Psoas muscle (tissue), 8 donors: Measurements from ENCODE around the gene FAM222A. TPM values are rescaled to one million over a fixed set of nuclear protein-coding genes. Genes with fewer than 3 reads are reported as not detected.

Experiments used
- ATAC-seq, 4 donors: fragments of 200-7000 bp; cut with Tn5 transposase; one replicate each; pipeline ENCODE4 v1.9.1; 2020; ENCODE audit warnings: moderate library complexity in 3 of 4, mild to moderate bottlenecking in 2 of 4
- DNase-seq, 2 donors: peaks; one replicate each; pipeline ENCODE4 v3.0.0-alpha.2; 2020
- H3K27ac ChIP-seq: fragments of 200-600 bp; one replicate; pipeline ENCODE4 v1.8.0; 2022
- H3K27me3 ChIP-seq, 3 donors: fragments of 200-600 bp in 1 of 3; one replicate each; pipeline versions ENCODE4 v1.6.1 to v1.8.0; 2013 to 2022; ENCODE audit warnings: low read length in 2 of 3, mild to moderate bottlenecking in 2 of 3, moderate library complexity in 1 of 3; ENCODE audit not compliant: insufficient read depth in 3 of 3
- H3K36me3 ChIP-seq, 2 donors: fragments of 200-600 bp in 1 of 2; one replicate each; pipeline versions ENCODE4 v1.6.1 to v1.8.0; 2013 to 2022; ENCODE audit warnings: low read depth in 1 of 2, mild to moderate bottlenecking in 1 of 2, moderate library complexity in 1 of 2; ENCODE audit not compliant: insufficient read depth in 1 of 2
- H3K4me1 ChIP-seq: fragments of 200-600 bp; one replicate; pipeline ENCODE4 v1.8.0; 2022
- H3K4me3 ChIP-seq: fragments of 200-600 bp; one replicate; pipeline ENCODE4 v1.8.0; 2022; ENCODE audit warnings: mild to moderate bottlenecking
- H3K9me3 ChIP-seq: fragments of 200-600 bp; one replicate; pipeline ENCODE4 v1.8.0; 2022
- CTCF ChIP-seq: fragments of 200-600 bp; IDR thresholded peaks from one replicate; pipeline ENCODE4 v1.8.0; 2022; ENCODE audit warnings: antibody characterized with exemption
- WGBS, 3 donors: extraction: QIAGEN DNeasy Blood & Tissue Kit; methylation state at CpG; one replicate each; pipeline versions ENCODE4 v1.1.6 to v1.1.7; 2013; 5-methylcytosine and 5-hydroxymethylcytosine counted together
- intact Hi-C, 2 donors: fragments of 100-400 bp; cut with DNase I; formaldehyde crosslinking; loops; one replicate each; pipeline versions ENCODE4 v1.11.0 to v1.14.2; 2022
- polyA plus RNA-seq, 3 donors: library from polyadenylated mRNA; stranded (reverse); fragments of 200-250 nt; gene quantifications; one replicate each; pipeline ENCODE4 v1.2.3, GENCODE V29; 2013
- total RNA-seq, 4 donors: library from RNA; stranded (reverse); fragmentation: NEBNext Ultra II Directional in 2 of 4; extraction: Animal tissue kit (Norgen Biotek cat#: 25700) in 2 of 4; gene quantifications; one replicate each; pipeline versions ENCODE4 v1.2.1 to v1.2.4, GENCODE V29; 2021 to 2023
- donor health status: healthy with polysubstance abuse.
- donor health status: DM: no; HTN: no; CAD: no; lungs with moderate emphysema.
- donor health status: Bipolar disorder and iron deficiency.
- donor health status: healthy.
- donor health status: DM: yes; HTN: yes; CAD: no.
- donor health status: DM: no; HTN: no; CAD: no.
- donor health status: DM: no; HTN: no; CAD: no.
- donor health status: DM: yes; HTN: yes; CAD: no.

Gene FAM222A
- total and polyA plus RNA-seq, 7 donors, result 0.59 to 15.8 (median 5.1) TPM

GRCh38 chr12:109767991-109768900, 54.6 kb downstream of the FAM222A start:
- intact Hi-C loops, result no loop called here
- Histone ChIP-seq H3K9me3 (no peaks in the 10 kb centered on the region), H3K27me3 (no peaks in the 10 kb centered on the region), H3K4me3 (no peak overlapping the region), H3K27ac (no peak overlapping the region), H3K4me1 (peaks cover 8% of the 10 kb centered on the region), H3K36me3 (no peaks in the 10 kb centered on the region)
- DNase-seq (no peak), ATAC-seq (peak in 1 of 4 donors; percentile 38)
- 91 to 95% (median 92%) methylated on average over 51 to 54 of the region's 54 CpGs for WGBS, 3 donors
- no peak for TF ChIP-seq CTCF

- ATAC-seq (no peak), DNase-seq (no peak)
- Histone ChIP-seq H3K27me3 (no peaks in the 10 kb centered on the region), H3K36me3 (no peaks in the 10 kb centered on the region), H3K9me3 (no peaks in the 10 kb centered on the region), H3K4me1 (peaks cover 10% of the 10 kb centered on the region), H3K27ac (no peak overlapping the region), H3K4me3 (no peak overlapping the region)
- 96 to 97% (median 96%) methylated on average over 37 to 38 of the region's 38 CpGs for WGBS, 3 donors
- intact Hi-C loops, result no loop called here
- TF ChIP-seq CTCF, result no peak
Measured at GRCh38 chr12:109768901-109769670, 55.5 kb downstream of the FAM222A start.

GRCh38 chr12:109770104-109770860, 56.7 kb downstream of the FAM222A start:
- H3K36me3 ChIP-seq, result no peaks in the 10 kb centered on the region
- WGBS, 3 donors, result 68 to 74% (median 72%) methylated on average over 16 of the region's 16 CpGs
- no peaks in the 10 kb centered on the region for H3K27me3 ChIP-seq
- TF ChIP-seq CTCF, result no peak
- intact Hi-C loops, result loop anchor here (5.0 kb wide), 2 partner anchors 48 to 53 kb away; no protein-coding TSS in a partner anchor
- no peak for ATAC-seq
- no peak overlapping the region for H3K27ac ChIP-seq
- H3K9me3 ChIP-seq, result no peaks in the 10 kb centered on the region
- H3K4me3 ChIP-seq, result no peak overlapping the region
- peaks cover 10% of the 10 kb centered on the region for H3K4me1 ChIP-seq
- DNase-seq, result no peak

- Histone ChIP-seq H3K4me1 (peaks cover 10% of the 10 kb centered on the region), H3K36me3 (no peaks in the 10 kb centered on the region), H3K4me3 (no peak overlapping the region), H3K27ac (no peak overlapping the region), H3K9me3 (no peaks in the 10 kb centered on the region), H3K27me3 (no peaks in the 10 kb centered on the region)
- WGBS, 3 donors, result 84 to 89% (median 86%) methylated on average over 17 of the region's 17 CpGs
- intact Hi-C loops, result loop anchor here (5.0 kb wide), 2 partner anchors 49 to 54 kb away; no protein-coding TSS in a partner anchor
- no peak for ATAC-seq
- DNase-seq, result peak in 1 of 2 donors; percentile 42
- TF ChIP-seq CTCF, result no peak
Measured at GRCh38 chr12:109770861-109771670, 57.4 kb downstream of the FAM222A start.
